ENCODE results near the gene LOC101059915. TPM values are rescaled to one million over a fixed set of nuclear protein-coding genes. Genes with fewer than 3 reads are reported as not detected.

LOC101059915 gene

Small RNA genes lying within 50 kb of the gene (small RNA-seq; reads per million reads assigned to genes)
- gene BX276092.4: not detected

Other genes starting within 250 kb of the LOC101059915 start
- 49.6 and 55.5 TPM in 2 replicates for gene OGT, start 134.4 kb upstream of the LOC101059915 start, total RNA-seq (2014; rRNA removed; shearing (Covaris generic))
- gene GCNA, start 89.1 kb upstream of the LOC101059915 start, total RNA-seq (2014; rRNA removed; shearing (Covaris generic)): 0.87 and 1.4 TPM in 2 replicates
- not detected in 2 replicates for gene CXCR3, start 49.0 kb upstream of the LOC101059915 start, total RNA-seq (2014; rRNA removed; shearing (Covaris generic))
- not detected in 2 replicates for gene CXorf49, start 50.7 kb downstream of the LOC101059915 start, total RNA-seq (2014; rRNA removed; shearing (Covaris generic))
- not detected in 2 replicates for gene CXorf49B, start 95.8 kb downstream of the LOC101059915 start, total RNA-seq (2014; rRNA removed; shearing (Covaris generic))
- 1.3 and 1.7 TPM in 2 replicates for gene NHSL2, start 243.3 kb downstream of the LOC101059915 start, total RNA-seq (2014; rRNA removed; shearing (Covaris generic))

Data from HT1080 (cell line).